HK-2 (cell line): Measurements from ENCODE around the gene GREM1.

Source experiments
- DNase-seq: peaks from one replicate; pipeline ENCODE4 v3.0.0-alpha.2; 2018; ENCODE audit not compliant: unreplicated experiment

The GREM1 gene

GRCh38 chr15:32717426-32718226, at the start of gene GREM1:
Gene GREM1, plus strand, starts transcription at chr15:32718004. Its CDS starts 12,687 bp downstream, at chr15:32730691.
- DNase-seq, result peak; percentile 49

GRCh38 chr15:32668942-32669341, 48.9 kb upstream of the GREM1 start:
- DNase-seq, result no peak

DNA sequence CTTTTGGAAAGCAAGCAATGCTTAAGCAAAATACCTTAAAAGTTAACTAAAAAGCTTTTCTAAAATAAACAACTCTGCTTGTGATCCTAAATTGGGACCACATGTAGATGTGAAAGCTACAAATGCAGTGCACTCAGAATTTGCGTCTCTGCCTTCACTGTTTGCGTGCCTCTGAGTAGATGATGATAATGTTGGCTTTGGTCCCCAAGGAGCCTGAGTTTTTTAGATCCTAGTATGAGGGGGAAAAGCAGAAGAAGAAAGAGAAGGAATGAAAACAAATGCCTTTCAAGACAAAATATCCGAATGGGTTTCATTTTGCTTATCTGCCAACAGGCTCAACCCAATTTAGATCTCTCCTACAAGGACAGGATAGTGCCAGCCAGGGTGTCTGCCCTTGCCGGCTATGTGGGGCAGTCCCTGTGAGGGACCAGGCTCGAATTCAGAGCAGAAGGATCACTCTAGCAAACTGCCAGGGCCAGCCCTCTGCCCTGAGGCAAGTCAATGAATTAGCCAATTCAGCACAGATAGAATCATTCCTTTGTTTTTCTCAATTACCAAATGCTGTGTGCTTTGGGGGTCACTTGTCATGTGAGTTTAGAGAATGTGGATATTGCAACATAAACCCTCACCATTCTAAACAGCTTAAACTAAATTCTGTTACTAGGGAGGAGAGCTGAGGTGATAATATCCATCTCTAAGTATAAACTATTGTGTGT, 47.8 kb upstream of the GREM1 start:
- DNase-seq, result no peak

DNA sequence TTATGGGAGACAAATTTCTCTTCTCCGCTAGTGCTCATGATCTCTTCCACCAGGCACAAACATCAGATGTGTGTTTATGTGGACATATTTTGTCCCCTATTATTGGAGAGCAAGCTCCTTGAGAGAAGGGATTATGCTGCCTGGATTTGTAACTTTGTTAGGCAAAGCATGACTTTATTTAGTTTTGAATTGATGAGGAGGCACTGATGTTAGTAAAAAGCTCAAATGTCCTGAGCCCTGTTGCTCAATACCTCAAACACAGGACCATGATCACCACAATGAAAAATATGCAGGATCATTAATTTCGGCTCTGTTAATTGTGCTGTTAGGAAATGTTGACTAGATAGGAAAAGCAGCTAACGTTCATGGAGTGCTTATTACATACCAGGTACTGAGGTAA, 47.2 kb upstream of the GREM1 start:
- DNase-seq, result no peak

- DNase-seq, result no peak
Observed at GRCh38 chr15:32671339-32672325, 46.2 kb upstream of the GREM1 start.

DNA sequence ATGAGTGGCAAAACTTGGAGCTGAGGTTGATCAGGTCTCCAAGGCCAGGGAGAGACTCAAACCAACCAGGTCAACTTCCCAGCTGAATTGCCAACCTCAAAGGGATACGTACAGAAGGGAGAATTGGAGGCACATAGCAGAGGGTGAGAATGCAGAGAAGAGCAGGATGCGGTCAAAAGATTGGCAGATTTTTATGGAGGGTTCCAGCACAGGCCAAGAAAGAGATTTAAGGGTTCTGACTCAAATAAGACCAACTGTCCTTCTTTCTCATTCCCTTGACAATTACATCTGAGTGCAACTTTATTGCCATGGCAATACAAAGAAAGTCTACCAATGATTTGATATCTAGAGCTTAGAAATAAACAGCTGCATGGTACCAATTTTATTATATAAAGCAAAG, 43.1 kb upstream of the GREM1 start:
- no peak for DNase-seq

DNA sequence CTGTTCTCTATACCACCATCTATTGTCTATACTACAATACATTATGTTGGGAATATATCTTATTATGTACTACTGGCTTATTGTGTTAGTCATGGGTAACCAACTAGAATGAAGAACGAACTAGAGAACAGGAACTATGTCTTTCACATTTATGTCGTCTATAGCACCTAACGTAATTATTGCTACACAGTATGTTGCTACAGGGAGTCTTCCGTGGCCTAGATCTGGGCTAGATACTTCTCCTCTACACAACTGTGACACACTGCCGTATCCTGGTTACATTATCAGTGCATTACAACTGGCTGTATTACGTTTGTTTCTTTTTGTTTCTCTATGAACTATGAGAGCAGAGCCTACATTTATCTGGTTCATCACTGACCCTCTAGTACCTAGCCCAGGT, 42.3 kb upstream of the GREM1 start:
- DNase-seq, result no peak

DNA sequence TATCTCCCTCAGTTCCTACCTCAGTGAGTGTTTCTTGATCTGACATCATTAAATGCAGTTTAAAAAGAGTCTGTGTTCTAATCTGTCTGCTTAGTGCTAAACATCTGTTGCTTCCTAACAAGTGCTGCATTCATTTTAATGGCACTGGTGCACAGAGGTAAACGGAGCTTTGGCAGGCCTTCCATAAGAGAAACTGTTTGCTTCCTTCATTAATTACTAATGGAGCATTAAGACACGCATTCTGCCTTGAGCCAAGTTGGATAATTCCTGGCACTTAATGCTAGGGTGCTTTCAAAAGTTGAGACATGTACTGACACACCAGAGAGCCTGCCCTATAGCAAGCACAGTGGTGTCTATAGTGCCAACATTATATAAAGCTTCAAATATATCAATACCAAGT, 41.6 kb upstream of the GREM1 start:
- DNase-seq, result no peak

- no peak for DNase-seq
Observed at GRCh38 chr15:32677238-32677750, 40.5 kb upstream of the GREM1 start.

- DNase-seq, result no peak
Observed at GRCh38 chr15:32679298-32679690, 38.5 kb upstream of the GREM1 start.

DNA sequence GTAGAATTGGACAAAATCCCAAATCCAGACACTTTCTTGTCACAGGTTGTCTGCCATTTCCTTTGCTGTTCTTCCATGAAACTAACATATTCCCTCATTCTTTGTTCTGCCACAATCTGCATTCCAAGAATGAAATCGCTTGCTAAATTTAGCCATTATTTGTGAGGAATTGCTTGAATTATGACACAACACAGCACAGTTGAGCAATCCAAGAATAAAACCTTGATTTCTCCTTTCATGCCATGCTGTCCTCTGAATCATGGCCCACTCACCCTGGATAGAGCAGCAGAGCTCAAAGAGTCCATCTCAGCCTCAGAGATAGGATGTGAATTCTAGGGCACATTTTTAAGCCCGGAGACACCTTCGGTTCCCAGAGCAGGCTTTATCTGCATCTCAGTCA, 35.2 kb upstream of the GREM1 start:
- no peak for DNase-seq

DNA sequence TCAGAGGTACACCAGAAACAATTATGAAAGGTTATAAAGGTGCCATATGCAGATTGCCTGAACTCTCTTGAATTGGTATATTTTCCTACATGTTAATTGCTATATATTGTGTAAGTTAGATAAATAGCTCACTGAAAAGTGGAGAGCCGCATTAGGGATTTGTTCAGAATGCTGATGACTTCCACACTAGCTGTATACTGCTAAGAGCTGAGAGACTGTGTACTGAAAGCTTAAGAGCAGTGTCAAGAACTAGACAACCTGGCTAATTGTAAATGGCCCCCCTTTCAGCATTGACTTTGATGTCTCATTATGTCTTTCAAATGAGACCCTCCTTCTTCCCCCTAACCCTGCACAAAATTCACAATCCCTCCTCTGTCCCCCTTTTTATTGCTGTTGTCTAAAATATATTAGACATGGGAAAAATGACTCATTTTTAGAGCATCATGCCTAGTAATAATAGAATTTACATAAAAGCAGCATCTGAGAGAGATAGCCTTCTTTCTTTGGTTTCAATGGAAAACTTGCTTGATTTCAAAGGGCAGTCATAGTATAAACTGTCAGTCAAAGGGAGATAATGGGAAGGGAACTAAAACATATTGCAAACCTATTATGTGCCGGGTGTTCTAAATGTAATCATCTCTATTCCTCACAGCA, 34.7 kb upstream of the GREM1 start:
- no peak for DNase-seq

DNA sequence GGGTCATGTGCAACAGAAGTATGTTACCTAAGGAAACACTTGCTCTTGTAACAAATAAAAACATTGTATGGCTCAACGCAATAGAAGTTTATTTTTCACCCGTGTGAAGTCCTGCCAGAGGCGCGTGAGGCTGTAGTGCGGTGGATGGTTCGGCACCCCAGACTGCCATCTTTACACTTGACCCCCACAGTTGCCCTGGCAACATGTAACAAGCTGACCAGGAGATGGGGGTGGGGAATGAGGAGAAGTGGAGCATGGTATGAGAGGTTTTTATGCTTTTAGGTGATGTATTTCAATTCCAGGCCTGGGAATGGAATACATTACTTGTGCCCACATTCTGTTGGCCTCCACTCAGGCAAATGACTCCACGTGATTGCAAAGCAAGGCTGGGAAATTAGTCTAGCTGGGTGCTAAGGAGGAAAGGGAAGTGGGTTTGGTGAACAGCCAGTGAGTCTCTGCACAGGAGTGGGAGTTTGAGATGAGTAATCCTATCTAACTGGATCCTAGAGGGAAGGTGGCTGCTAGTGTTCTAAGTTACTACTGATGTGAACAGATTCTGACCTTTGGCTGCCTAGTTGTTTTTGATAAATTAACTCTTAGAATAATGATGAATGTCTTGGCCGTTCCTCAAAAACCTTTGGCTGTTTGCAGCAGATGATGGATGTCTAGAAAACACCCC, 33.8 kb upstream of the GREM1 start:
- peak; percentile 53 for DNase-seq

DNA sequence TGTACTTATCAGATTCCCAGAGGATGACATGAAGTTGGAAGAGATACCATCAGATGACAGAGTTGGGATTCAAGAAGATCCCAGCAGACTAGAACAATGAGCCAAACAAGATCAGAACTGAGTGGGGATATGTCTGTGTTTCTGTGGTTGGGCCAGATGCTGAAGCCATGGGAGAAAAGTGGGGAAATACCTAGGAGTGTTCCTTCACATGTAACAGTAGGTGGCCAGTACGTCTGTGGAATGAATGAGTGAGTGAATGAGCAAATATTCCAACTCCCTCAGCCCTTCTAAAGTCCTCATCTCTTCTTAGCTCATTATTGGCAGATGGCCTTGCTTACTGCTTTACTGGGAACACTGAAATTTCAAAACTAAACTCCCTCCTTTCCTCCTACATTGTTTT, 32.2 kb upstream of the GREM1 start:
- no peak for DNase-seq

DNA sequence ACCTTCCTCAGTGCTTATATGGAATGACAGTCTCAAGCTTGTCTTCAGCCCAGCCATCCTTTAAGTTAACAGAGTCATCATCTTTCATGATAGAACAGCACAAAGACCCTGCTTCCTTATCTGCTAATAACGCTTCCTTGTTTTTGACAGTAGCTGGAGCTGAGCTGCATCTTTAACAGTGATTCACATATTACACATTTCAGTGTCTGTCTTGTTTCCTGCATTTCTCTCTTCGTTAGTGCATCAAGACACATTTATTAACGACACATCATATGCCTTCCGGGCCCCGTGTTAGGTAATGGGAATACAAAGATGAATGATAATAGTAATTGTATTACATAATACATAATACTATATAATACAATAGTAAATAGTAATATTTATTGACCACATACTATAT, 30.2 kb upstream of the GREM1 start:
- peak; percentile 12 for DNase-seq

DNA sequence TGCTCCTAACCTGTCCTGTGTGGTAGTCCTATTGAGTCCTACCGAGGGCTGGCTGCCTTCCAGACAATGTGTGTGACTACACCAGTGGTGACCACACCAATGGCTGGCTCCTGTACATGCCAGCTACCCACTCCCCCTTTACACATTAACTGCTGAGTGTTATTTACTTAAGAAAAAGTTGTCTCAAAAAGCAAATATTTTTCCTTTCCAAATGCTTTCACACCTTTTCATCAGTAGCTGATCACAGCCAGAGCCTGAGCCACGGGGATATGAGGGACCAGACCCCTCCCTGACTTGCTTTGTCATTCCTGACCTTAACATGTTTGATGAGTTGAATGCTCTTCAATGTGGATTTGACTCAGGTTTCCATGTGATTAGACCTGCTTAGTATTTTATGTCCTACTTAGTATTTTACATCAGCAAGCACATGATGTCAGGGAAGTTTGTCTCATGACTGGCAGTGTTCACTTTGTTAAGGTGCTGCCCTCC, 29.6 kb upstream of the GREM1 start:
- peak; percentile 82 for DNase-seq

DNA sequence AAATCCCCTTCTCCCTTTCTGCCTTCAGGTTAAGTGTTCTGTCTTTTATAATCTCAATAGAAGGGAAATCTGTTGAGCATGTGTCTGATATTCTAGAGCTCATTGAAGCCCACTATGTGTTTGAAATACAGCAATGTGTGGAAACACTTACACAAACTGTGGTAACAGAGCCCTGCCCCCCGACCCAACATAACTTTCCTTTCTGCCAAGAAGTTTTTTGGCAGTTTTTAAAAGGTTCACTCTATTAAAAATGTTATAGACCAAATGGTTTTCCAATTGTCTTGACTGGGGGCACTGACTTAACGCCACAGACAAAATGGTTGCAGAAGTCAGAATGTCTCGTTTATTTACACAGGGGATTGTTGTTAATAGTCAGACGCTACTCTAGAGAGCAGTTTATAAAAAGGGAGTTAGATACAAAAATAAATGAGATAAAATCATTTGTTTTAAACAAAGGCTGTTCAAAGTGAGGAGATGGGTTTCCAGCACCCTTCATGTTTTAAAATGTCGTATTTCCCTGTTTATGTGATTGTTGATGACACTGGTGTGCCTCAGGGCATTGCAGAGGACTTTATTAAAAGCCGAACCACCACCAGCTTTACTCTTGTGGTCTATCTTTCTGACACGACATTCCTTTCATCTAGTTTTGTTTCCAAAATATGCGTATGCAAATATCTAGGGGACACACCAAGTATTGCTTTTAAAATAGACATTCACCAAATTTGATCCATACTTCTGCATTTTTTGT, 26.7 kb upstream of the GREM1 start:
- no peak for DNase-seq

DNA sequence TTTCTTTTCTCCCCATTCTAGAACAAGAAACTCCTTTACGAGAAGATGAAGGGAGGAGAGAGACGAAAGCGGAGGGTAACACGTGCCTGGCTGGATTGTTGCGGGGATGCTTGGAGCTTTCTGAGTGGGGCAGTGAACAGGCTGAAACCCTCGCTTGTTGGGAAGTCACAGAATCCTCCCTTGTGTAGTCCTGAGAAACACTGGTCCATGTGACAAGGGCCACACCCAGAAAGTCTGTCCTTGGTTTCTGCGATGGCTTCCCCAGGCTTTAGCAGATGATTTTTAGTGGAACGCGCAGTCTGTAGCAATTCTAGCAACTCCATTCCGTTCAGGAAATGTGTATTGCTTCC, 26.1 kb upstream of the GREM1 start:
- no peak for DNase-seq

- DNase-seq, result no peak
Observed at GRCh38 chr15:32692286-32692685, 25.5 kb upstream of the GREM1 start.
